HG03342 (cell line): ENCODE data around the gene CNTNAP4.

ENCODE experiments used
- ATAC-seq: cut with Tn5 transposase; IDR thresholded peaks from one replicate; pipeline ENCODE4 v1.9.1; 2021; ENCODE audit warnings: mild to moderate bottlenecking, moderate library complexity; ENCODE audit not compliant: unreplicated experiment

Gene CNTNAP4

DNA sequence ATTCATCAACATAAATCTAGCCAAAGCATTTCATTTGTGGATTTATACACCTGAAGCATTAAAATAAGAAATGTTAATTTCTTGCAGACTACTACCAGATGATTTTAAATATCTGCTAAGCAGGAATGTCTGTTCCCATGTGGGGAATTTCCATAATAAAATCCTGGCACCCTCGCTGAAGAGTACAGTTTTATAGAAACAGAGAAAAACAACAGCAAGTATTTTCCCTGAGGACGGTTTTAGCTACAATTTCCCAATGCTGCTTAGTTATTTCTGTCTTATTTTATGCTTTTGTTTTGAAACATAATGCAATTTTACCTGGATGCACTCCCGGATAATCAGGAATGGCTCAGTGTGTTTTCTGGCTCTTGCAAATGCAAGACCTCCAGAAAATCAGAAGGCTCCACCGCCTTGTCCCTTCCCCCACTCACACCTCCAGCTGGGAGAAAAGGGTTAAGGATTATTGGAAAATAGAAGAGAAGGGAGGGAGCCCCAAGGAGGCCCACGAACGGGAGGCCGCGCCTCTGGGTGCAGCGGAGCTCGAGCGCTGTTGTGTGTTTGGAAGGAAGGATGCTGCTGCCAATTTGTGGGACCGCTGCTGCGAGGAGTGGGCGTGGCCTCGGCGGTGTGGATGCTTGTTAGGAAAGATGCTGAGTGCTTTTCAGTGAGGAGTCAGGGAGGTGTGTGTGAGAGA lies at the start of gene CNTNAP4:
CNTNAP4 (plus strand) TSS at position 657 of the 694 bp plus-strand sequence. CDS start 262 bp downstream, outside the sequence.
- ATAC-seq = no peak

DNA sequence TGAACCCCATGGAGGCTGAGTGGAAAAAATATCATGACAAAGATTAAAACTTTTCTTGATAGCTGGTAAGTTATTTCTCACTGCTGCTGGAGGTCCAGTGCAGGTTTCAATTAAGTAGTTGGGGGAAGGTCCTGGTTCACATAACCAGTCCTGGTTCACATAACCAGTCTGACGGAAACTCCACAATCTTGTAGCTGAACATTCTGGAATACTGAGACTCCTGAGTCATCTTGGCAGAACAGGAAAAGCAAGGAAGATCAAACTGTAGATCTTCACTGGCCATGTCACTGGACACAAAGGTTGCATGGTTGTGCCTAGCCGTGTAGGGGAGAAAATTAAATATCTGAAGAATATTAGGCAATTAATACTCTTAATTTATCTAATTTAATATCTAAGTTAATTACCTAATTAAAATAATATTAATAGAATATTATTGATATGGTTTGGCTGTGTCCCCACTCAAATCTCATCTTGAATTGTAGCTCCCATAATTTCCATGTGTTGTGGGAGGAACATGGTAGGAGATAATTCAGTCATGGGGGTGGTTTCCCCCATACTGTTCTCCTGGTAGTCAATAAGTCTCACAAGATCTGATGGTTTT lies 48.6 kb upstream of the CNTNAP4 start:
- no peak for ATAC-seq

DNA sequence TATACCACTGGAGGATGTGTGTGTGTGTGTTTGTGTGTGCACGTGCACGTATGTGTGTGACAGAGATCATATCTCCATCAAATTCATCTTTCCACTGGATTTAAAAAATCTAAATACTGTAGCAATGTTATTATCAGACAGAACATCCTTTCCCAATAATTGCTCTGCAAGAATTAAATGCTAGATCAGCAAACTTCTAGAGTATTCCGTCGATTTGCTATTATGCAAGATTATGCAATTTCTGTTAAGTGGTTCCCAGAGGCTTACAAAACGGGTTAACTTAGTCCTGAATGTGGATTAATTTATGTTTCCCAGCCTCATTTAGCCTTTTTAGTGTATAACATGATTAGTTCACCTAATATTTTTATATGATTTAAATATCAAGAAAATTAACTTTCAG lies 44.5 kb upstream of the CNTNAP4 start:
- no peak for ATAC-seq

DNA sequence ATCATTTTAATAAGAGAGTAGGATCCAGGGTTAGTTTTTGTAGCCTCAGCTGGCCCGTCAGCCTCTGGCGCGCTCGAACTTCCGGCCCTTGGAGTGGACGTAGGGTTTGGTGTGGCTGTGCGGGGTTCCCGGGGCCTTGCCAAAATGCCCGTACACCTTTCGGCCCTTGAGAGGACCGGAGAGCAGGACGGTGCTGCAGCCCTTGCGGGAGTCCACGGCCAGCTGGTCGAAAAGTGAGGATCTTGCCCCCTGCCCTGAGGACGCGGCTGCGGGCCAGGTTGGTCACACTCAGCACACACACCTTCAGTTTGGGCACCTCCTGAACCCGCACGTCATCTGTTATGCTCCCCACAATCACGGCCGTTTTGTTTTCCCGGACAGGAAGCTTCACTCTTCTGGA lies 42.2 kb upstream of the CNTNAP4 start:
- no peak for ATAC-seq

DNA sequence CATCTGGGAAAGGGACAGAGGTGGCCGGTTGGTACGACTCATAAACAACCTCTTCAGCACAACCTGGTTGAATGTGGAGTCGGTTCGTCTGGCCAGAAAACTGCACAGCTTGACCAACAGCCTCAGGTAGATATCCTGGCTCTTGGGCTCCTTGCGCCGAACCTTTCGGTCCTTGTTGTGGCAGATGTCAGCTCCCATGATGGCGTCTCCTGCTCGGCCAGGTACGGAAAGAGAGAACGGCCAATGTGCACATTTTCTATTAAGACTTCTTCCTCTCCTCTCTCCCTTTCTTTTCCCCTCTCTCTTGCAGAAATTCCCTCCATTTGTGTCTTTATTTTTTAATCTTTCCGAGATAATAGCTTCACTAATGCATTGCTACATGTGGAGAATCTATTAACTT lies 41.8 kb upstream of the CNTNAP4 start:
- ATAC-seq = no peak

DNA sequence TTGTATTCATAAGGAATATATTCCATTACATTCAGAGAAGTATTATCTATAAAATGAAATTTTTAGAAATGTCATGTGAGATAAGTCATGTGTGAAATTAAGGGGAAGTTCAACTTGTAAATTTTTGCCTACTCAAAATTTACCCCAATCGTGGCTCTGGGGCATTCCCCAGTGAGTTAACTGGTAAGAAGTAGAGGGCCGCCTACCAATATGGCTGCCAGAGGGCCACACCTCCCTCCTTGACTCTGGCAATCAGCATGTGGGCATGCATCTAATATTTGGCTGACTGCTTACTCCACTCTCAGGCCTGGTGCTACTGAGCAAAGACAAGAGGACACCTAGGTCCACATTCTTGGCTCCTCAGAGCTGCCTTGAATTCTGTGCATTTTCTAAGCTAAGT lies 39.7 kb upstream of the CNTNAP4 start:
- no peak for ATAC-seq

DNA sequence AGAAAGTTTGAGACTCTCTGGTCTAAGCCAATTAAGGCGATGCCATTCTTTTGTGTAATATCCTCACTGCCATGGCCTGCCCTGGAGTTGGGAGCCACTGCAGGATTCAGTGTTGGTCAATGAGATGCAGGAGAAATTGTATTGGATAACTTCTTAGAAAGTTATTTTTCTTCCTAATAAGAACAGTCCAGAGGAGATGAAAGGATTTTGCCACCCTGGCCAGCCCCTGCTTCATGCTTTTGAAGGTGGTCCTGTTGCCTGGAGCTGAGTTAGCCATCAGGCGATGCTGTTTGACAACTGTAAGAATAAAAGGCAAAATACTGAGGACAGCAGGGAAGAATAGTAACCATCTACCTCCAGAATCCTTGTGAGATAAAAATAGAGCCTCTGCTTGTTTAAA lies 35.4 kb upstream of the CNTNAP4 start:
- ATAC-seq = no peak

DNA sequence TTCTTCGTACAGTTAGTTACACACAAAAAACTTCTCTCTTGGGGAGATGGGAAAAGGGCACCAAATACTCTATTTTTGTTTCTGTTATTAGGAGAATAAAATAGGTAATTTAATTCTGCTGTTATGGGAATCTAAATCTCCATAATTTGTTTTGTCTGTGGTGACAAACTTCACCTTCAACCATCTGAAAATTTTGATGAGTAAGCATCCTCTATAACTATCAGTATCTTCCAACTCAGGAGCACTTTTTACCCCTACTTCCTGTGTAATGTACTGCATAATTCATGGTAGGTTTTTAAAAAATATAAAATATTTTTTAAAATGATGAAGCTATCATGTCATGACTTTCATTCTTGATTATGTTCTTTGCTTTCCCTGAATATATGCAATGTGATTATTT lies 33.6 kb upstream of the CNTNAP4 start:
- no peak for ATAC-seq

DNA sequence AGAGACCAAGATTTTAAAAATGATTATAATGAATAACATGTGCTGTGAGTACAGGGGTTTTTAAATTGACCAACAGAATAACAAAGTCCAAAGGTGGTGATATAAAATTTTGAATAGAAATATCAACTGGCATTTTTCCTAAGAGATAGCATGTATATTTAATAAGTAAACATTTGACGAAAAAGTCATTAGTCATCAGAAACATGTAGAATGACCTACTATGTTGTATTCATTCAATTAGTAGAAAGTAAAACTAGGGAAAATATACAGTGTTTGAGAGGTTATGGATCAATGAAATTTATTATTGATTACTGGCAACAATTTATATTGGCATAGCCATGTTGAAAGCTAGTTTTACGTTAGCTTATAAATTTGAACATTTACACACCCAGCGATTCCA lies 30.6 kb upstream of the CNTNAP4 start:
- no peak for ATAC-seq

DNA sequence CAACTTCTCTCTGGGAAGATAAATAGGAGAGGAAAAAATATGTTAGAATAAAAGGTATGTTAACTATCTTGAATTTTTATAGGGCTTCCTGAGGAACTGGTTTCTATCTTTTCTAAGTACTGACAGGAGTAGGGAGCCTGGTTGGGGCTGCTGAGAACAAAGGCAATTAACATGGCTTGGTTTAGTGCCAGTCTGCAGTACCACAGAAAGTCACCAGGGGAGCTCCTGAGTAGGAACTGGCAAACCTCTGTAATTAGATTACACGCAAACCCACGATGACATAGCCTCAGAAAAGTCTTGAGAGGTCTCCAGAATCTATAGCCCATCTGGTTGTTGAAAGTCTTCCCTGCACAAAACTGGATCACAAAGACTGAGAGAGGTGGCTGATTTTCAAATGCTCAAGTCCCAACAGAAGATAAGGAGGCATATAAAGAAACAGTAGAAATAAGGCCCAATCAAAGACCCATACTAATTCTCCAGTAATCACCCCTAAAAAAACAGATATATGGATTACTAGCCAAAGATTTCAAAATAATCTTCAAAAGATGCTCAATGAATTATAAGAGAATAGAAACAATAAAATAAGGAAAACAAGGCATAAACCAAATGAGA lies 11.7 kb upstream of the CNTNAP4 start:
- ATAC-seq = peak; percentile 96

DNA sequence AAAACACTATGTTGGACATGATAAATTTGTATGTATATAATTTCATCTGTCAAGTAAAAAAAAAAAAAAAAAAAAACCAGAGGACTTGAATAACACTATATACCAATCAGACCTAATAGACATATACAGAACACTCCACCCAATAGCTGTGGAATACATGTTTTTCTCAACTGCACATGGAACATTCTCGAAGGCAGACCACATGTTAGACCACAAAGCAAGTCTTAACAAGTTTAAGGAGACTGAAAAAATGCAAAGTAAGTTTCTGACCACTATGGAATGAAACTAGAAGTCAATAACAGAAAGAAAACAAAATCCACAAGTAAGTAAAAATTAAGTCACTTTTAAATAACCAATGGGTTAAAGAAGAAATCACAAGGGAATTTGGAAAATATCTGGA lies 8.4 kb upstream of the CNTNAP4 start:
- no peak for ATAC-seq

DNA sequence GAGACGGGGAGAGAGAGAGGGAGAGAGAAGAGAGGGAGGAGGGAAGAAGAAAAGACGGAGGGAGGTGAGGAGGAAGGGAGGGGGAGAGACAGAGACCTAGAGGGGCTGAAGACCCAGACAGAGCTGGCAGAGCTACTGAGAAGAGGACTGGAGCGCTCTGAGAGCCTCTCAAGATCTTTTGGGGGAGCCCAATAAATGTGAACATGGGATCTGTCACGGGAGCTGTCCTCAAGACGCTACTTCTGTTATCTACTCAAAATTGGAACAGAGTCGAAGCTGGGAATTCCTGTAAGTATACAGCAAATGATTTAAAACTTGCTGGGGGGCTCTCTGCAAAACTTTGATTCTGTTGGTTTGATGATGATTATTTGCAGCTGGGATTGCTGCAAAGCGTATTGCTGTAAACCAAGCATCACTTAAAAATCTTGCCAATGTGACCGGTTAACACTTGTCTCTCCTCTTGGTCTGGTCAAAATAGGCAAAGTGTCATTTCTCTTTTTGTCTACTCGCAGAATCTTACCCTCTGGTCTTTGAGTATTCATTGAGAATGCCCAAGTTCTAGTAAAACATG lies 344 bp downstream of the CNTNAP4 start:
- ATAC-seq = no peak

DNA sequence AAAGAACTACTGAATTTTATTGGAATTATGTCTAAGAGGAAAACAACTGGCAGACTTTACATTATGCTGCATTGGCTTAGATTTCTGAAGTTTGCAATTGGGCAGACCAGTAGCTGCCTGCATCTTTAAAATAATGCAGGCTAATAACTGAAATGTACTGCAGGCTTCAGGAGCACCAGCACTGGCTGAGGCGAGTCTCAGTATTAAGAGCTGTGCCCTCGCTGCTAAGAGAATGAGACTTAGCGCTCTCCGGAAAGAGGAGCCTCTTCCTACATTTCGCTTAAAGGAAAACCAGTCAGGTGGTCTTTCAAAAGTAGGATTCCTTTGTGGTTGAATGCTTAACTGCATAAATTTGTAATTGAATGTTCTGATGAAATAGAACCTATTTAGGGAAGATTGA lies 885 bp downstream of the CNTNAP4 start:
- no peak for ATAC-seq

DNA sequence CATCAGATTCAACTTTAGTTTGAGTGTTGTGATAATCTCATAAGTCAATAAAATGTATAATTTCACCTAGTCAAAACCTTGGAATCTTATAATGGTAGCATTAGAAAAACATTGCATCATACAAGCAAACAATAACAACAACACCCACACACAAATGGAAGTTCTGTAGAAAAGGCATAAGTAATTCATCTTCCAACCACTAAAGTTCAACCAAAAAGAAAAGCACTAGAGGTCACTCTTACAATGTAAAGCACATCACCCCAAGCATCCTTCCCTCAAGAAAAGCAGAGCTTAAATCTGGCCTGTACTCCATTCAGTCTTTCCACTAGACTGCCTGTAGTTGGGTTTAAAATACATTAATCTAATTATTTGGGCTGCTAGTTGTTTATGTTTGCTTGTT lies 1.8 kb downstream of the CNTNAP4 start:
- no peak for ATAC-seq

DNA sequence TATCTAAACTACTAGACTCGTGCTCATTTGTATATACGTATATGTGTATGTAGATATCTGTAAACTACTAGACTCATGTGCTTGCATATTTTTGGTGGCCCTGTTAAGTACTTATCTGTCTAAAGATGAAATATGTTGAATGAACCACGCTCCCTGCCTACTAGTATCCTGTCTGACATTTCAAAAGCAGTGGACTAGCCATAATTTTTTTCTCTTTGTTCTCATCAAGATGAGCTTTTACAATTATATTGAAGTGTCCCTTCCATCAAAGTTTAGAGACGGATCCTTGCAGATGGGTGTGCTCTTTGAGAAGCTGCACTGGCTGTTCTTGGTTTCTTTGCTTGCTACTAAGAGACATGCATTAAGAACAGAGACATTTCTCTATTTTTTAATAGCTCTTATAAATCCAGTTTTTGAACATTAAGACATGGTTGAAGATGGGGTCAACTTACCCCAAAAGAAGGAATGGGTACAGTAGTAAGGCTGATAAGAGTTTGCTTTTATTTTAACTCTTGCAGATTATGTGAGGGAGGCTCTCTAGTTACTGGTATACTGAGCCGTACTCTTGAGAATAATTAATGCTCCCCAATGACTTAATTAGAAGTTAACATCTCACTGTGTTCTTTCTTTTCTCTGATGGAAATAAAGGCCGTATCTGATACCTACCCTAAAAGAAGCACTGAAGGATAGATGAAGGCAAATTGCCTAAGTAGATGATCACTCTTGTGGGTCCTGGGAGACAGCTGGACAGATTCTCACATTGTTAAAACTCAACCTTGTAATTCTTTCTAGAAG lies 3.4 kb downstream of the CNTNAP4 start:
- no peak for ATAC-seq

DNA sequence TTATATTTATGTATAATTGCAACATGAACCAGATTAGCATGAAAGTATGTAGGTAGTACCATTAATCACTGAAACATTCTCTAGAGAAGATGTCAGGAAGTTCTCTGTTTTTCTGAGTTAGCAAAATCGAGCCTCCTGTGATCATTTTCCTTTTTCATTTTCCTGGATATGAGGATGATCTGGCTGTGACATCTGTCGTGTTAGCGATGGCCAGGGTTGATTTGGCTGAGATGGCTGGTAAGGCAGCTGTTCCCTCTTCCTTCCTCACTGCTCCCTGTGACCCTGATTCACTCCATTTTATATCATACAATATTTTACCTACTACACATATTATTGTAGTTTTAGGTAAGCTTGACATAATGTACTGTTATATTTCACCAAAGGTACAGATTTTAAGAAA lies 10.3 kb downstream of the CNTNAP4 start:
- no peak for ATAC-seq

DNA sequence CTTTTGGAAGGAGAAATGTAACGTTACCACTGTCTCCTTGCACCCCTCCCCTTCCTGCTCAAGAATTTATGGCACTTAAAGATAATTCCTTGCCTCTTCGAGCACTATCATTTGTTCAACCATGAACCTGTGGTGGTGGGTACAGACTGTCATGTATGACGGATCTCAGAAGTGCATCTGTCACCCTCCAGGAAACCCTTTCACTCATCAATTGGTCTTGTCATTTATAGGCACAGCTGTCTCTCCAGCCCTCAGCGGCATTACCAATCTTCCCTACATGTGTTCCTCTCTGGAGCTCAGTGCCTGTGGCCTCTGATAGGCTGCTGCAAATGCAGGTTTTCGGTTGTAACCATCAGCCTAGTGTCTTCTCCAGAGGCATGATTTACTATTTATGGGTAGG lies 15.0 kb downstream of the CNTNAP4 start:
- no peak for ATAC-seq

DNA sequence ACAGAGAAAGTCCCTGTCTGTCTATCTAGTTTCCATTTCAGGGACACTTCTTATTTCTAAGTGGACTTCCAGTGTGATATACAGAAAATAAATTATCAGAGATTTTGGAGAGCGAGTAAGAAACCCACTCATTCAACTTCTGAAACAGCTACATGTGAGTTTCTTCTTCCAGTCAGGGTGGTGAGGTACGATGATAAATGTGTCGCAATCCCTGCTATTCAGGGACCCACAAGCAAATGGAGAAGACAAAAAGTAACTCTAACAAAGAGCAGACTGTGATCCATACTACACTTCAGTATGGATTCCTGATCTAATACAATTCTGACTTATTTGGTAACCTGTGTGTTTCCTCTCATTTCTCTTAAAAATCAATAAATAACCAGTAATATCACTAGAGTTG lies 16.8 kb downstream of the CNTNAP4 start:
- no peak for ATAC-seq

DNA sequence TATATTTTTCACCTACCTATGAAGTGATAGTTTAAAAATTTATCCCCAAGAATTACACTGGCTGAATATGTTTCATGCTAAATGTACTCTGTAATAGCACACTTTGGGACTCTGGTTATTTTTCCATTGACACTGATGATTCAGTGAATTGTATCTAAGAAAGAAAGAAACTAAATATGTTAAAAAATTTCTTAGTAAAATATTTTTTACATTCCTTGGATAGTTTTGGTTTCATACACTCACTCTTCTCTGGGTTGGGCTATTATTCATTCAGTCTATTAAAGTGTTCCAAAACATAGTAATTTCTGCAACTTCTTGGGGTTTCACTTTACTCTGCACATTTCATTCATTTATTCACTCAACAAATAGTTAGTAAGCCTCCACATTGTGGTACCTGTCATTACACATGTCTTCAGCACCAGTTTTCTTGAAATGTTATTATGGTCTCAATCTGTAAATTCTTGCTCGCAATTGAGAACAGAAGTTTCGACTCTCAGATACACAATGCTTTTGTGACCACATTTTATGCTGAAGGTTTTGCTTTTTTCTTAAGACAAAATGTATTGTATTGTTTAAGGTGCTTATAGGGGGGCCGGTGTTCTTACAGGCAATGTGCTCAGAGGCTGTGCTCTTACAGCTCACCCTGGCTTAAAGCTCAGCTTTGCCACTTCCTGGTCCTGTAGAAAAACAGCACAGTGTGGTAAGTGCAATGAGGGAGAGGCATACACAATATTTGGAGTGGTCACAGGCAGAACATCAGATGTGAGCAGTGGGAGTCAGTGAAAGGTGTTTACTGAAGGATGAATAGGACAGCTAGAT lies 17.4 kb downstream of the CNTNAP4 start:
- no peak for ATAC-seq

DNA sequence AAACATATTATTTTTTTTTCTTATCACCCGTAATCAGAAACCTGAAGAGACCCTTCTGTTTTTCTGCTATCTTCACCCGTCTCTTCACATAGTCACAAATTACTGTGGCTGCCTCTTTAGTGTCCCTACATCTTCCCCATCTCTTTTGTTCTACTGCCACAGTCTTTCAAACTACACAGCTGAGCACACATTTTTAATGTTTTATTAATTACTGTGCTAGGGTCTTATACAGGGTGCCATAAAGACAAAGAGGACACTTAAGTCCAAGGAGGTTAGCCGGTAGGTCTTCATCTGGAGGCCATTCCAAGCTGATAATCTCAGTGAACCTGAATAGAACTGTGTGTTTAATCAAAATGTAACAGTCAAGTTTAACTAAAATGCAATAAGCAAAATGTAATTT lies 20.7 kb downstream of the CNTNAP4 start:
- ATAC-seq = no peak
